ENCODE data around the gene SORCS3. TPM values are rescaled to one million over a fixed set of nuclear protein-coding genes. Genes with fewer than 3 reads are reported as not detected.

SORCS3 gene
- total RNA-seq, 1 experiment from 2014 or later, result not detected

DNA sequence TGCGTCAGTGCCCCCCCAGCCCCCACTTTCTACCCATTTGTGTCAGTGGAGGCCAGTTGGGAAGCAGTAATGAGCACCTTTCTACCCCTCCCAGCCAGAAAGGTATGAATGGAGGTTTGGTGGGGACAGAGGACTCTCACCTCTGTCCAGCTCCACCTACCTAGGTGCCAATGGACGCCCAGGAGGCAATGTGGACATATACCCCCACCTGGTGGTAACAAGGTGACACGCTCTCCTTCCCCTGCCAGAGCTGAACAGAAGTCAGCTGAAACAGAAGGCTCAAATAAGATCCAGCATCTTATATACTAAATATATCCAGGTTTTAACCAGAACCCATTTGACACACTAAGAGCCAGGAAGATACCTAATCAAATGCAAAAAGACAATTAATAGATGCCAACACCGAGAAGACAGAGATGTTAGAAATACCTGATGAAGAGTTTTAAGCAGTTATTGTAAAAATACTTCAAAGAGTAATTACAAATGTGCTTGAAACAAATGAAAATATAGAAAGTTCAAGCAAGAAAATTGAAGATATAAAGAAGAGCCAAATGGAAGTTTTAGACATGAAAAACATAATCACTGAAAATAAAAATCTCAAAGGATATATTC lies 18.4 kb upstream of the SORCS3 start:
- Histone ChIP-seq H3K9me3 (ENCODE audit: control insufficient read depth in 1 of 2, insufficient read depth in 1 of 2, low read depth in 1 of 2, low read length in 2 of 2) (no peaks in the 10 kb centered on the region), H3K9me2 (ENCODE audit: insufficient read depth) (no peaks in the 10 kb centered on the region), H4K20me1 (ENCODE audit: insufficient read depth) (no peaks in the 10 kb centered on the region), H3K36me3 (ENCODE audit: control insufficient read depth in 1 of 2, insufficient read depth in 2 of 2, low read length in 2 of 2) (no peaks in the 10 kb centered on the region), H3K4me1 (ENCODE audit: control insufficient read depth in 1 of 2, insufficient read depth in 2 of 2, low read length in 2 of 2) (no peaks in the 10 kb centered on the region), H3K4me2 (ENCODE audit: low read length) (no peak overlapping the region), H3K27ac (ENCODE audit: low read depth, low read length) (no peak overlapping the region), H3K9ac (ENCODE audit: low read length) (no peak overlapping the region), H3K4me3 (replicated peaks in 1 of 2; ENCODE audit: low read depth in 1 of 2, low read length in 2 of 2) (no peak overlapping the region), H3K27me3 (ENCODE audit: insufficient read depth, low read length) (peaks cover 50% of the 10 kb centered on the region), H2AFZ (ENCODE audit: low read depth, low read length, poor library complexity, severe bottlenecking) (no peak overlapping the region), H3K79me2 (ENCODE audit: insufficient read depth, low read length) (no peaks in the 10 kb centered on the region)
- ATAC-seq, result peak; percentile 99
- ChIA-PET RAD21 (ENCODE audit: low non-redundant PET in 1 of 2, low total read pairs in 2 of 2, uncharacterized antibody in 2 of 2, unreplicated experiment in 2 of 2) (interaction anchor here (1.0 to 1.1 kb wide), 8 partner anchors 43 to 566 kb away, joined by 3 to 8 read pairs (median 4); no protein-coding TSS in a partner anchor), CTCF (interaction anchor here (0.6 to 3.5 kb wide), 28 partner anchors 8 to 735 kb away, joined by 3 to 67 read pairs (median 4); partner anchors contain the start of gene CFAP58), POLR2A (no interaction called here)
- TF ChIP-seq CEBPB (IDR thresholded peaks at IDR 0.05; ENCODE audit: low read depth) (no peak), RAD21 (IDR thresholded peaks at IDR 0.05; ENCODE audit: low read depth) (peak; percentile 93), YY1 (IDR thresholded peaks at IDR 0.05; ENCODE audit: extremely low read depth, insufficient replicate concordance, low read depth, low read length) (peak; percentile 70)
- TF ChIP-seq, protein P1, sequence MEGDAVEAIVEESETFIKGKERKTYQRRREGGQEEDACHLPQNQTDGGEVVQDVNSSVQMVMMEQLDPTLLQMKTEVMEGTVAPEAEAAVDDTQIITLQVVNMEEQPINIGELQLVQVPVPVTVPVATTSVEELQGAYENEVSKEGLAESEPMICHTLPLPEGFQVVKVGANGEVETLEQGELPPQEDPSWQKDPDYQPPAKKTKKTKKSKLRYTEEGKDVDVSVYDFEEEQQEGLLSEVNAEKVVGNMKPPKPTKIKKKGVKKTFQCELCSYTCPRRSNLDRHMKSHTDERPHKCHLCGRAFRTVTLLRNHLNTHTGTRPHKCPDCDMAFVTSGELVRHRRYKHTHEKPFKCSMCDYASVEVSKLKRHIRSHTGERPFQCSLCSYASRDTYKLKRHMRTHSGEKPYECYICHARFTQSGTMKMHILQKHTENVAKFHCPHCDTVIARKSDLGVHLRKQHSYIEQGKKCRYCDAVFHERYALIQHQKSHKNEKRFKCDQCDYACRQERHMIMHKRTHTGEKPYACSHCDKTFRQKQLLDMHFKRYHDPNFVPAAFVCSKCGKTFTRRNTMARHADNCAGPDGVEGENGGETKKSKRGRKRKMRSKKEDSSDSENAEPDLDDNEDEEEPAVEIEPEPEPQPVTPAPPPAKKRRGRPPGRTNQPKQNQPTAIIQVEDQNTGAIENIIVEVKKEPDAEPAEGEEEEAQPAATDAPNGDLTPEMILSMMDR (IDR thresholded peaks at IDR 0.05 in 2 of 3, conservative IDR thresholded peaks at IDR 0.05 in 1 of 3; ENCODE audit: borderline replicate concordance in 1 of 3, insufficient read depth in 1 of 3, low read depth in 2 of 3, low read length in 2 of 3), result peak; percentile 87 to 97 (median 93)
- intact Hi-C loops (cut with micrococcal nuclease), result loop anchor here (1.0 to 5.0 kb wide), 5 partner anchors 42 to 910 kb away; no protein-coding TSS in a partner anchor
- BruUV-seq (replicated peaks), result no TSS peak
- DNase-seq (ENCODE audit: low read depth, low spot score), result peak; percentile 55

DNA sequence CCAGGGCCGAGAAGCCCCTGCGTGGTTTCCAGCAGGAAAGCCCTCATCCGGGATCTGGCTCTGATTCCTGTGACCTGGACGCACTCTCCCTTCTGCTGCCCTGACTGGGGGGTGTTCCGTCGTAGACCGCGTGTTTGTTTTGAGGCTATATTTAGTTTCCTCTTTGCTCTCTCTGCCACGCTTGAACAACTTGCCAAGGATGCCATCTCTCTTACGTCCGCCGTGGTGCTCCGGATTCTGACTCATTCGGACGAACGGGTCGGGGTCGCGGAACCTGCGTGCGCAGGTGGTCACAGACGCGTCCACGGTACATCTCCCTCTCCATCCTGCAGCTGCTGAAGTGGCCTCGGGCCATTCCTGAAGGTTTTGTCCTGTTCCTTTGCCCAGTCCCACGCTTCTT lies 10.4 kb upstream of the SORCS3 start:
- H4K20me1 ChIP-seq (ENCODE audit: insufficient read depth), result no peaks in the 10 kb centered on the region
- no peaks in the 10 kb centered on the region for H3K4me1 ChIP-seq (ENCODE audit: control insufficient read depth in 1 of 2, insufficient read depth in 2 of 2, low read length in 2 of 2)
- no TSS peak for BruUV-seq (replicated peaks)
- CTCF ChIA-PET, result no interaction called here
- H3K36me3 ChIP-seq (ENCODE audit: control insufficient read depth in 1 of 2, insufficient read depth in 2 of 2, low read length in 2 of 2), result no peaks in the 10 kb centered on the region
- H3K9me2 ChIP-seq (ENCODE audit: insufficient read depth), result no peaks in the 10 kb centered on the region
- no peak overlapping the region for H3K9ac ChIP-seq (ENCODE audit: low read length)
- H3K4me3 ChIP-seq (replicated peaks in 1 of 2; ENCODE audit: low read depth in 1 of 2, low read length in 2 of 2), result no peak overlapping the region
- H3K79me2 ChIP-seq (ENCODE audit: insufficient read depth, low read length), result no peaks in the 10 kb centered on the region
- no peak overlapping the region for H3K4me2 ChIP-seq (ENCODE audit: low read length)
- no peak overlapping the region for H3K27ac ChIP-seq (ENCODE audit: low read depth, low read length)
- RAD21 ChIA-PET (ENCODE audit: low non-redundant PET in 1 of 2, low total read pairs in 2 of 2, uncharacterized antibody in 2 of 2, unreplicated experiment in 2 of 2), result no interaction called here
- no peaks in the 10 kb centered on the region for H3K9me3 ChIP-seq (ENCODE audit: control insufficient read depth in 1 of 2, insufficient read depth in 1 of 2, low read depth in 1 of 2, low read length in 2 of 2)
- POLR2A ChIA-PET, result no interaction called here
- intact Hi-C loops (cut with micrococcal nuclease), result no loop called here
- ATAC-seq (no peak; the same call in 1 of the 2 replicates), DNase-seq (ENCODE audit: low read depth, low spot score) (no peak)
- TF ChIP-seq REST (IDR thresholded peaks at IDR 0.05; ENCODE audit: low read depth) (no peak), TCF7L2 (IDR thresholded peaks at IDR 0.05; ENCODE audit: borderline replicate concordance, extremely low read depth, insufficient read depth, insufficient read length) (no peak)
- H2AFZ ChIP-seq (ENCODE audit: low read depth, low read length, poor library complexity, severe bottlenecking), result no peak overlapping the region
- H3K27me3 ChIP-seq (ENCODE audit: insufficient read depth, low read length), result peaks cover 68% of the 10 kb centered on the region
